Lung (tissue), 13 donors: ENCODE measurements around the gene INHBE. TPM values are rescaled to one million over a fixed set of nuclear protein-coding genes. Genes with fewer than 3 reads are reported as not detected.
"Not testable (repeated sequence)": the region's sequence is repeated elsewhere in the genome, so short reads cannot be mapped to it uniquely, and the experiment has no call there.

Source experiments
- ATAC-seq: fragments of 200-7000 bp; cut with Tn5 transposase; one replicate; pipeline ENCODE4 v1.9.1; 2020; ENCODE audit warnings: moderate number of reproducible peaks; ENCODE audit not compliant: insufficient read depth, low FRiP score
- DNase-seq, 3 donors: peaks; one replicate each; pipeline ENCODE4 v3.0.0-alpha.2; 2013 to 2017
- H3K27ac ChIP-seq, 2 donors: one replicate each; pipeline ENCODE4 v1.5.1; 2013; ENCODE audit warnings: mild to moderate bottlenecking in 2 of 2, moderate library complexity in 2 of 2, control low read depth in 1 of 2, inconsistent platforms in 1 of 2, low read depth in 1 of 2, low read length in 1 of 2
- H3K27me3 ChIP-seq, 3 donors: one replicate each; pipeline ENCODE4 v1.5.1; 2013; ENCODE audit warnings: low read length in 2 of 3; ENCODE audit not compliant: control insufficient read depth in 3 of 3, insufficient read depth in 3 of 3
- H3K36me3 ChIP-seq, 4 donors: one replicate each; pipeline ENCODE4 v1.5.1; 2013; ENCODE audit warnings: low read length in 4 of 4, mild to moderate bottlenecking in 1 of 4, moderate library complexity in 1 of 4; ENCODE audit not compliant: control insufficient read depth in 4 of 4, insufficient read depth in 4 of 4
- H3K4me1 ChIP-seq, 5 donors: one replicate each; pipeline ENCODE4 v1.5.1; 2013; ENCODE audit warnings: low read length in 5 of 5, mild to moderate bottlenecking in 2 of 5, moderate library complexity in 1 of 5; ENCODE audit not compliant: control insufficient read depth in 5 of 5, insufficient read depth in 5 of 5
- H3K4me3 ChIP-seq: one replicate; pipeline ENCODE4 v1.5.1; 2013; ENCODE audit warnings: mild to moderate bottlenecking, control low read depth, moderate library complexity
- H3K9ac ChIP-seq, 2 donors: one replicate each; pipeline ENCODE4 v1.5.1; 2013; ENCODE audit warnings: low read length in 2 of 2, control low read depth in 1 of 2; ENCODE audit not compliant: insufficient read depth in 1 of 2
- H3K9me3 ChIP-seq, 4 donors: one replicate each; pipeline ENCODE4 v1.5.1; 2013; ENCODE audit warnings: low read length in 3 of 4, mild to moderate bottlenecking in 1 of 4, moderate library complexity in 1 of 4; ENCODE audit not compliant: control insufficient read depth in 4 of 4, insufficient read depth in 3 of 4
- CTCF ChIP-seq: IDR thresholded peaks from 2 replicates; pipeline ENCODE4 v1.5.1; 2012; ENCODE audit warnings: mild to moderate bottlenecking; ENCODE audit errors: control extremely low read depth, extremely low read depth
- WGBS, 2 donors: extraction: QIAGEN DNeasy Blood & Tissue Kit; methylation state at CpG; one replicate each; pipeline ENCODE4 v1.1.7; 2013; 5-methylcytosine and 5-hydroxymethylcytosine counted together
- polyA plus RNA-seq, 2 donors: library from polyadenylated mRNA; stranded (reverse); fragments of 200-250 nt; gene quantifications; one replicate each; pipeline ENCODE4 v1.2.1, GENCODE V29; 2013
- small RNA-seq: library from RNA; depleted of rRNA; stranded (forward); fragments of <200 nt; gene quantifications from one replicate; pipeline ENCODE3, GENCODE V24; 2014; ENCODE audit warnings: low replicate concordance
- total RNA-seq, 2 donors: library from RNA; depleted of rRNA in 1 of 2; stranded (reverse); fragments of >200 nt in 1 of 2; gene quantifications; one replicate each; pipeline ENCODE4 v1.2.1, GENCODE V29; 2014 to 2021
- donor health status: control.
- donor health status: control.
- donor health status: Bipolar disorder and iron deficiency.
- donor health status: healthy.
- donor health status: DM: yes; HTN: yes; CAD: no.

The INHBE gene
- total and polyA plus RNA-seq, 4 donors, result 0.12 TPM; not detected in 3

- TF ChIP-seq CTCF, result no peak
- no peak overlapping the region for H3K9ac ChIP-seq
- DNase-seq (no peak), ATAC-seq (no peak)
- no peak overlapping the region for H3K27ac ChIP-seq
- no peak overlapping the region for H3K4me3 ChIP-seq
- no peaks in the 10 kb centered on the region for H3K4me1 ChIP-seq
- peaks cover 23 to 51% (median 37%) of the 10 kb centered on the region in 4 donors for H3K36me3 ChIP-seq
- WGBS, 2 donors, result 66 to 90% methylated on average over 11 of the region's 11 CpGs
- H3K9me3 ChIP-seq, result peaks cover 0 to 2% (median 0%) of the 10 kb centered on the region in 4 donors
- no peaks in the 10 kb centered on the region for H3K27me3 ChIP-seq
These were observed 45.1 kb downstream of the INHBE start for GRCh38 chr12:57500213-57500612.

- H3K9me3 ChIP-seq, DNase-seq, ATAC-seq, H3K9ac ChIP-seq, H3K4me3 ChIP-seq, H3K27me3 ChIP-seq, H3K4me1 ChIP-seq, H3K27ac ChIP-seq: not testable (repeated sequence)
- WGBS, 2 donors, result 98% methylated on average over 17 to 22 of the region's 22 CpGs
- peaks cover 31 to 52% (median 40%) of the 10 kb centered on the region in 4 donors for H3K36me3 ChIP-seq
These were observed 47.3 kb downstream of the INHBE start for GRCh38 chr12:57502311-57502969.

- not testable (repeated sequence) for H3K27me3 ChIP-seq, ATAC-seq, DNase-seq, H3K9ac ChIP-seq, H3K9me3 ChIP-seq, H3K4me3 ChIP-seq, H3K4me1 ChIP-seq, H3K27ac ChIP-seq
- WGBS, 2 donors, result 89 to 92% methylated on average over 3 to 4 of the region's 4 CpGs
- H3K36me3 ChIP-seq, result peaks cover 8 to 32% (median 25%) of the 10 kb centered on the region in 4 donors
These were observed 51.4 kb downstream of the INHBE start for GRCh38 chr12:57506541-57506940.

Small RNA genes within 50 kb of the gene (small RNA-seq; reads per million reads assigned to genes)
- gene RNU6-879P, result not detected

Other genes with a start within 250 kb of the INHBE start
- gene NXPH4, start 238.5 kb upstream of the INHBE start, total RNA-seq, result under 1 TPM; 0.80 to 0.94 TPM
- gene NXPH4, start 238.5 kb upstream of the INHBE start, polyA plus RNA-seq, result under 1 TPM; 0.15 to 0.16 TPM
- gene SHMT2, start 225.6 kb upstream of the INHBE start, total RNA-seq, result 100 to 1,000 TPM in 1 of 2 donors, 10 to 100 TPM in 1; 46.1 to 113 TPM
- gene SHMT2, start 225.6 kb upstream of the INHBE start, polyA plus RNA-seq, result 10 to 100 TPM; 56.6 to 97.0 TPM
- gene STAC3, start 204.1 kb upstream of the INHBE start, total RNA-seq, result 1 to 10 TPM; 1.7 to 5.9 TPM
- 1 to 10 TPM; 6.9 to 7.4 TPM for gene STAC3, start 204.1 kb upstream of the INHBE start, polyA plus RNA-seq
- 10 to 100 TPM; 41.9 to 60.7 TPM for gene R3HDM2, start 24.3 kb upstream of the INHBE start, total RNA-seq
- gene R3HDM2, start 24.3 kb upstream of the INHBE start, polyA plus RNA-seq, result 10 to 100 TPM; 18.1 to 19.4 TPM
- gene INHBC, start 20.5 kb upstream of the INHBE start, total RNA-seq, result not detected
- under 1 TPM in 1 of 2 donors, not detected in 1; 0.02 TPM for gene INHBC, start 20.5 kb upstream of the INHBE start, polyA plus RNA-seq
- 1 to 10 TPM; 2.4 to 5.7 TPM for gene GLI1, start 4.5 kb downstream of the INHBE start, total RNA-seq
- gene GLI1, start 4.5 kb downstream of the INHBE start, polyA plus RNA-seq, result 1 to 10 TPM in 1 of 2 donors, under 1 TPM in 1; 0.74 to 1.7 TPM
- gene ARHGAP9, start 24.6 kb downstream of the INHBE start, total RNA-seq, result 10 to 100 TPM; 14.7 to 40.0 TPM
- gene ARHGAP9, start 24.6 kb downstream of the INHBE start, polyA plus RNA-seq, result 10 to 100 TPM; 26.2 to 62.1 TPM
- gene MARS1, start 32.8 kb downstream of the INHBE start, total RNA-seq, result 100 to 1,000 TPM in 1 of 2 donors, 10 to 100 TPM in 1; 55.9 to 213 TPM
- 100 to 1,000 TPM in 1 of 2 donors, 10 to 100 TPM in 1; 95.0 to 156 TPM for gene MARS1, start 32.8 kb downstream of the INHBE start, polyA plus RNA-seq
- 10 to 100 TPM; 31.0 to 34.7 TPM for gene DDIT3, start 65.2 kb downstream of the INHBE start, total RNA-seq
- 10 to 100 TPM; 68.1 to 74.7 TPM for gene DDIT3, start 65.2 kb downstream of the INHBE start, polyA plus RNA-seq
- 100 to 1,000 TPM in 1 of 2 donors, 10 to 100 TPM in 1; 26.0 to 132 TPM for gene MBD6, start 67.5 kb downstream of the INHBE start, total RNA-seq
- 10 to 100 TPM; 36.7 to 42.4 TPM for gene MBD6, start 67.5 kb downstream of the INHBE start, polyA plus RNA-seq
- gene DCTN2, start 91.9 kb downstream of the INHBE start, total RNA-seq, result 10 to 100 TPM; 78.3 to 90.1 TPM
- 100 to 1,000 TPM in 1 of 2 donors, 10 to 100 TPM in 1; 60.0 to 110 TPM for gene DCTN2, start 91.9 kb downstream of the INHBE start, polyA plus RNA-seq
- gene KIF5A, start 94.7 kb downstream of the INHBE start, total RNA-seq, result under 1 TPM; 0.21 to 0.34 TPM
- gene KIF5A, start 94.7 kb downstream of the INHBE start, polyA plus RNA-seq, result under 1 TPM; 0.05 to 0.06 TPM
- gene PIP4K2C, start 135.9 kb downstream of the INHBE start, total RNA-seq, result 10 to 100 TPM; 19.3 to 42.2 TPM
- 10 to 100 TPM; 13.7 to 22.3 TPM for gene PIP4K2C, start 135.9 kb downstream of the INHBE start, polyA plus RNA-seq
- gene DTX3, start 149.5 kb downstream of the INHBE start, total RNA-seq, result 10 to 100 TPM; 26.6 to 40.1 TPM
- gene DTX3, start 149.5 kb downstream of the INHBE start, polyA plus RNA-seq, result 10 to 100 TPM; 13.9 to 23.2 TPM
- 10 to 100 TPM; 12.3 to 23.0 TPM for gene ARHGEF25, start 156.1 kb downstream of the INHBE start, total RNA-seq
- gene ARHGEF25, start 156.1 kb downstream of the INHBE start, polyA plus RNA-seq, result 10 to 100 TPM in 1 of 2 donors, 1 to 10 TPM in 1; 7.8 to 10.4 TPM
- 1 to 10 TPM in 1 of 2 donors, under 1 TPM in 1; 0.51 to 2.5 TPM for gene B4GALNT1, start 177.9 kb downstream of the INHBE start, total RNA-seq
- under 1 TPM; 0.53 to 0.93 TPM for gene B4GALNT1, start 177.9 kb downstream of the INHBE start, polyA plus RNA-seq
- gene OS9, start 238.8 kb downstream of the INHBE start, total RNA-seq, result 100 to 1,000 TPM; 174 to 324 TPM
- 100 to 1,000 TPM; 144 to 356 TPM for gene OS9, start 238.8 kb downstream of the INHBE start, polyA plus RNA-seq